H9 (cell line): ENCODE data around the gene GRAMD1B. TPM values are rescaled to one million over a fixed set of nuclear protein-coding genes. Genes with fewer than 3 reads are reported as not detected.

Experiments
- DNase-seq: peaks from one replicate; pipeline ENCODE4 v3.0.0-alpha.2; 2017
- H2AFZ ChIP-seq: one replicate; pipeline ENCODE4 v1.6.1; 2013; ENCODE audit warnings: mild to moderate bottlenecking, low read length, control low read depth, moderate library complexity
- H2AK5ac ChIP-seq: 2 replicates; pipeline ENCODE4 v1.6.1; 2013; ENCODE audit warnings: low read length, control low read depth, mixed read lengths; ENCODE audit not compliant: insufficient read length
- H2BK120ac ChIP-seq: one replicate; pipeline ENCODE4 v1.6.1; 2013; ENCODE audit warnings: low read depth, mild to moderate bottlenecking, low read length, control low read depth, inconsistent platforms; ENCODE audit not compliant: poor library complexity, severe bottlenecking
- H2BK12ac ChIP-seq: 2 replicates; pipeline ENCODE4 v1.6.1; 2013; ENCODE audit warnings: low read length, control low read depth, mixed read lengths, low read depth; ENCODE audit not compliant: insufficient read length
- H2BK15ac ChIP-seq: 2 replicates; pipeline ENCODE4 v1.6.1; 2013; ENCODE audit warnings: low read depth, low read length, control low read depth
- H2BK20ac ChIP-seq: one replicate; pipeline ENCODE4 v1.6.1; 2013; ENCODE audit warnings: low read depth, mild to moderate bottlenecking, low read length, control low read depth, inconsistent platforms; ENCODE audit not compliant: poor library complexity, severe bottlenecking
- H2BK5ac ChIP-seq: 2 replicates; pipeline ENCODE4 v1.6.1; 2013; ENCODE audit warnings: low read length, control low read depth, mixed read lengths; ENCODE audit not compliant: insufficient read length
- H3K14ac ChIP-seq: 2 replicates; pipeline ENCODE4 v1.6.1; 2013; ENCODE audit warnings: low read length, control low read depth; ENCODE audit not compliant: insufficient read depth
- H3K18ac ChIP-seq: 2 replicates; pipeline ENCODE4 v1.6.1; 2013; ENCODE audit warnings: low read depth, mild to moderate bottlenecking, mixed read lengths, low read length, control low read depth; ENCODE audit not compliant: insufficient read length
- H3K23ac ChIP-seq: 2 replicates; pipeline ENCODE4 v1.6.1; 2013; ENCODE audit warnings: low read length, control low read depth, mixed read lengths, low read depth; ENCODE audit not compliant: insufficient read length
- H3K23me2 ChIP-seq: 2 replicates; pipeline ENCODE4 v1.6.1; 2013; ENCODE audit warnings: low read depth, mild to moderate bottlenecking, mixed read lengths, low read length, control low read depth; ENCODE audit not compliant: insufficient read length, poor library complexity, severe bottlenecking
- H3K27ac ChIP-seq: 2 replicates; pipeline ENCODE4 v1.5.1; 2013; ENCODE audit warnings: low read length, control low read depth, mixed read lengths, low read depth; ENCODE audit not compliant: insufficient read length
- H3K27me3 ChIP-seq: 2 replicates; pipeline ENCODE4 v1.6.1; 2013; ENCODE audit warnings: low read length, control low read depth, inconsistent platforms; ENCODE audit not compliant: insufficient read depth
- H3K4ac ChIP-seq: 2 replicates; pipeline ENCODE4 v1.6.1; 2013; ENCODE audit warnings: low read depth, mild to moderate bottlenecking, control low read depth, inconsistent platforms, low read length, moderate library complexity
- H3K4me1 ChIP-seq: 2 replicates; pipeline ENCODE4 v1.6.1; 2013; ENCODE audit warnings: low read length, control low read depth, inconsistent platforms; ENCODE audit not compliant: insufficient read depth
- H3K4me2 ChIP-seq: 2 replicates; pipeline ENCODE4 v1.6.1; 2013; ENCODE audit warnings: low read length, control low read depth, mixed read lengths; ENCODE audit not compliant: insufficient read length, insufficient read depth
- H3K56ac ChIP-seq: 2 replicates; pipeline ENCODE4 v1.6.1; 2013; ENCODE audit warnings: low read depth, mild to moderate bottlenecking, mixed read lengths, low read length, control low read depth; ENCODE audit not compliant: insufficient read length
- H3K79me1 ChIP-seq: 2 replicates; pipeline ENCODE4 v1.6.1; 2013; ENCODE audit warnings: low read depth, mild to moderate bottlenecking, moderate library complexity, low read length, control low read depth, inconsistent platforms; ENCODE audit not compliant: insufficient read depth, poor library complexity, severe bottlenecking
- H3K79me2 ChIP-seq: 2 replicates; pipeline ENCODE4 v1.6.1; 2013; ENCODE audit warnings: low read length, control low read depth, inconsistent platforms; ENCODE audit not compliant: insufficient read depth
- H3K9ac ChIP-seq: 2 replicates; pipeline ENCODE4 v1.6.1; 2013; ENCODE audit warnings: low read length, control low read depth, mixed read lengths; ENCODE audit not compliant: insufficient read length; ENCODE audit errors: extremely low read depth
- H3K9me3 ChIP-seq: one replicate; pipeline ENCODE4 v1.6.1; 2013; ENCODE audit warnings: low read depth, low read length, inconsistent platforms; ENCODE audit not compliant: control insufficient read depth
- H3T11ph ChIP-seq: one replicate; pipeline ENCODE4 v1.6.1; 2013; ENCODE audit warnings: mild to moderate bottlenecking, low read length, control low read depth, inconsistent platforms
- H4K20me1 ChIP-seq: one replicate; pipeline ENCODE4 v1.6.1; 2013; ENCODE audit not compliant: control insufficient read depth, insufficient read length, insufficient read depth
- H4K5ac ChIP-seq: 2 replicates; pipeline ENCODE4 v1.6.1; 2013; ENCODE audit warnings: low read depth, mild to moderate bottlenecking, mixed read lengths, low read length, control low read depth; ENCODE audit not compliant: insufficient read length
- H4K8ac ChIP-seq: replicated peaks from 2 replicates; pipeline ENCODE4 v1.6.1; 2013; ENCODE audit warnings: low read length, control low read depth, mixed read lengths, low read depth; ENCODE audit not compliant: insufficient read length
- H4K91ac ChIP-seq: 2 replicates; pipeline ENCODE4 v1.6.1; 2013; ENCODE audit warnings: low read depth, mild to moderate bottlenecking, moderate library complexity, mixed read lengths, low read length, control low read depth; ENCODE audit not compliant: insufficient read length
- H3K27ac Mint-ChIP-seq, 3 experiments: 2 replicates in 2 of 3; 3 replicates in 1 of 3; pipeline ENCODE4 v1.8.0; 2020 to 2021; ENCODE audit warnings: mixed read lengths in 3 of 3, mild to moderate bottlenecking in 1 of 3, moderate library complexity in 1 of 3
- H3K27me3 Mint-ChIP-seq: 2 replicates; pipeline ENCODE4 v1.8.0; 2021; ENCODE audit warnings: low read depth, mild to moderate bottlenecking, moderate library complexity, mixed read lengths
- H3K36me3 Mint-ChIP-seq, 3 experiments: 2 replicates in 2 of 3; 3 replicates in 1 of 3; pipeline ENCODE4 v1.8.0; 2020 to 2021; ENCODE audit warnings: low read depth in 3 of 3, mixed read lengths in 3 of 3; ENCODE audit not compliant: insufficient read depth in 1 of 3
- H3K4me1 Mint-ChIP-seq, 2 experiments: 2 replicates each; pipeline ENCODE4 v1.8.0; 2020; ENCODE audit warnings: mixed read lengths in 2 of 2
- H3K4me3 Mint-ChIP-seq, 2 experiments: 2 replicates in 1 of 2; 3 replicates in 1 of 2; pipeline ENCODE4 v1.8.0; 2020 to 2021; ENCODE audit warnings: mild to moderate bottlenecking in 2 of 2, mixed read lengths in 2 of 2, moderate library complexity in 1 of 2
- H3K9me3 Mint-ChIP-seq, 2 experiments: 2 replicates in 1 of 2; 3 replicates in 1 of 2; pipeline ENCODE4 v1.8.0; 2020; ENCODE audit warnings: mild to moderate bottlenecking in 2 of 2, mixed read lengths in 2 of 2, moderate library complexity in 1 of 2
- WGBS: extraction: QIAGEN DNeasy Blood & Tissue Kit; methylation state at CpG from one replicate; pipeline ENCODE4 v1.1.7; 2013; ENCODE audit warnings: missing lambda C conversion rate, low lambda C conversion rate, mixed read lengths; ENCODE audit not compliant: insufficient read length; ENCODE audit errors: extremely low coverage; 5-methylcytosine and 5-hydroxymethylcytosine counted together
- total RNA-seq: library from RNA; stranded (reverse); gene quantifications from 2 replicates; pipeline ENCODE4 v1.2.1, GENCODE V29; 2021
- TF ChIP-seq, protein P1 (sequence below): fragments of 200-600 bp; sonication (generic); conservative IDR thresholded peaks from 3 replicates; pipeline ENCODE4 v1.8.0; 2021; ENCODE audit warnings: antibody characterized with exemption, mild to moderate bottlenecking

Gene GRAMD1B
- total RNA-seq, 1 experiment from 2014 or later: 25.9 TPM

DNA sequence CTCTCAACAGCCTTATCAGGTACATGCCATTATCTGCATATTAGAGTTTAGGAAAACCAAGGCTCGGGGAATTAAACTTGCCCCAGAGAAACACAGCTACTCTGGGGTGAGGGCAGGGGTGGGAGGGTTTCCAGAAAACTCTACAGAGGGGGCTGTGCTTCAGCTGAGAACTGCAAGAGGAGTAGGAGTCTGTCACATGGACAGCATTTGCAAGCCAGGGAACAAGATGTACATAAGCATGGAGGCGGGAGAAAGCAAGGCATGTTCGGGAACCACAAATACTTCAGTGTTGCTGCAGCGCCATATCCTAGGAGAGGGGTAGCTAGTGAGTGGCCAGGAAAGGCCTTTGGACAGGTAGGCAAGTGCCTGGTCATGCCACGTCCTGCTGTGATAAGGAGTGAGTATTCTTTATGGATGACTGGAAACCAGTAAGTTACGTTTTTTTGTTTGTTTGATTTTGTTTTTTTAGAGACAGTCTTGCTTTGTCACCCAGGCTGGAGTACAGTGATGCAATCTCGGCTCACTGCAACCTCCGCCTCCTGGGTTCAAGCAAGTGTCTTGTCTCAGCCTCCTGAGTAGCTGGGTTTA is 57.2 kb downstream of the GRAMD1B start:
- no peak overlapping the region for H2BK12ac ChIP-seq
- H3K27me3 ChIP-seq: no peaks in the 10 kb centered on the region
- H3K4me3 Mint-ChIP-seq: no peak overlapping the region
- no peak overlapping the region for H3K4ac ChIP-seq
- no peak overlapping the region for H3K4me2 ChIP-seq
- no peak overlapping the region for H3T11ph ChIP-seq
- H3K9ac ChIP-seq: no peak overlapping the region
- no peaks in the 10 kb centered on the region for H3K27me3 Mint-ChIP-seq
- H3K4me1 Mint-ChIP-seq: peaks cover 6 to 9% of the 10 kb centered on the region in 2 experiments
- H3K27ac ChIP-seq: no peak overlapping the region
- H3K9me3 Mint-ChIP-seq: no peaks in the 10 kb centered on the region
- no peak overlapping the region for H3K18ac ChIP-seq
- no peaks in the 10 kb centered on the region for H4K20me1 ChIP-seq
- H2AK5ac ChIP-seq: no peak overlapping the region
- no peaks in the 10 kb centered on the region for H3K23me2 ChIP-seq
- H3K14ac ChIP-seq: no peak overlapping the region
- no peak overlapping the region for H2BK120ac ChIP-seq
- H4K5ac ChIP-seq: no peak overlapping the region
- H2BK15ac ChIP-seq: no peak overlapping the region
- no peaks in the 10 kb centered on the region for H3K9me3 ChIP-seq
- H2BK20ac ChIP-seq: no peak overlapping the region
- WGBS: no CpG with 5 or more reads among the region's 8 CpGs
- no peak overlapping the region for H4K91ac ChIP-seq
- H3K79me2 ChIP-seq: no peaks in the 10 kb centered on the region
- no peaks in the 10 kb centered on the region for H3K79me1 ChIP-seq
- TF ChIP-seq, protein P1, sequence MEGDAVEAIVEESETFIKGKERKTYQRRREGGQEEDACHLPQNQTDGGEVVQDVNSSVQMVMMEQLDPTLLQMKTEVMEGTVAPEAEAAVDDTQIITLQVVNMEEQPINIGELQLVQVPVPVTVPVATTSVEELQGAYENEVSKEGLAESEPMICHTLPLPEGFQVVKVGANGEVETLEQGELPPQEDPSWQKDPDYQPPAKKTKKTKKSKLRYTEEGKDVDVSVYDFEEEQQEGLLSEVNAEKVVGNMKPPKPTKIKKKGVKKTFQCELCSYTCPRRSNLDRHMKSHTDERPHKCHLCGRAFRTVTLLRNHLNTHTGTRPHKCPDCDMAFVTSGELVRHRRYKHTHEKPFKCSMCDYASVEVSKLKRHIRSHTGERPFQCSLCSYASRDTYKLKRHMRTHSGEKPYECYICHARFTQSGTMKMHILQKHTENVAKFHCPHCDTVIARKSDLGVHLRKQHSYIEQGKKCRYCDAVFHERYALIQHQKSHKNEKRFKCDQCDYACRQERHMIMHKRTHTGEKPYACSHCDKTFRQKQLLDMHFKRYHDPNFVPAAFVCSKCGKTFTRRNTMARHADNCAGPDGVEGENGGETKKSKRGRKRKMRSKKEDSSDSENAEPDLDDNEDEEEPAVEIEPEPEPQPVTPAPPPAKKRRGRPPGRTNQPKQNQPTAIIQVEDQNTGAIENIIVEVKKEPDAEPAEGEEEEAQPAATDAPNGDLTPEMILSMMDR: no peak
- no peak overlapping the region for H2AFZ ChIP-seq
- 0 out of 7 replicates have a peak overlapping the region, but pooled peaks of 1 of the 3 experiments have one; percentile 54 for H3K27ac Mint-ChIP-seq
- no peak overlapping the region for H3K23ac ChIP-seq
- H3K36me3 Mint-ChIP-seq: peaks cover 0 to 15% (median 8%) of the 10 kb centered on the region in 3 experiments; a peak in 4 of 7 replicates
- no peak overlapping the region for H4K8ac ChIP-seq
- no peak overlapping the region for H2BK5ac ChIP-seq
- H3K56ac ChIP-seq: no peak overlapping the region
- no peak for DNase-seq
- H3K4me1 ChIP-seq: no peaks in the 10 kb centered on the region
